ENCODE measurements around the gene RFC4.
A peak's percentile ranks its signal among the peaks of the same experiment; 100 is the strongest.

The RFC4 gene

GRCh38 chr3:186759231-186759930, 46.9 kb downstream of the RFC4 start:
- Histone ChIP-seq H2AFZ (ENCODE audit: low read length) (no peak overlapping the region), H3K4me3 (ENCODE audit: low read length in 2 of 2) (no peak overlapping the region), H3K4me2 (ENCODE audit: insufficient read depth, low read length, poor library complexity, severe bottlenecking) (no peak overlapping the region), H3K4me1 (ENCODE audit: control insufficient read depth in 2 of 2, insufficient read depth in 1 of 2, low read depth in 1 of 2, low read length in 2 of 2) (peaks cover 0 to 6% of the 10 kb centered on the region in 2 donors), H2BK12ac (ENCODE audit: low read length) (no peak overlapping the region), H2BK15ac (ENCODE audit: low read length) (no peak overlapping the region), H3K36me3 (replicated peaks in 1 of 2; ENCODE audit: control insufficient read depth in 2 of 2, insufficient read depth in 2 of 2, low read length in 2 of 2) (no peaks in the 10 kb centered on the region), H2AK5ac (ENCODE audit: low read depth, low read length) (no peak overlapping the region), H3K79me1 (ENCODE audit: low read depth, low read length) (no peaks in the 10 kb centered on the region), H3K9me3 (replicated peaks in 1 of 2; ENCODE audit: control insufficient read depth in 2 of 2, insufficient read depth in 1 of 2, low read depth in 1 of 2, low read length in 2 of 2) (no peaks in the 10 kb centered on the region), H2BK120ac (ENCODE audit: low read depth, low read length) (no peak overlapping the region), H4K91ac (ENCODE audit: low read depth, low read length, poor library complexity) (no peak overlapping the region), H3K9ac (ENCODE audit: low read depth, low read length, poor library complexity) (no peak overlapping the region), H3K27ac (replicated peaks; ENCODE audit: low read length) (no peak overlapping the region), H4K8ac (ENCODE audit: low read depth, low read length) (no peak overlapping the region), H3K27me3 (ENCODE audit: control insufficient read depth in 3 of 3, insufficient read depth in 3 of 3, low read depth in 1 of 3, low read length in 3 of 3) (peaks cover 0 to 17% (median 0%) of the 10 kb centered on the region in 3 experiments), H3K18ac (ENCODE audit: low read length) (no peak overlapping the region), H3K14ac (ENCODE audit: low read length) (peak overlapping the region; percentile 71), H3K4ac (ENCODE audit: low read length) (no peak overlapping the region), H2BK5ac (ENCODE audit: low read length) (no peak overlapping the region), H3K23ac (ENCODE audit: low read depth, low read length, poor library complexity) (no peak overlapping the region)
- no peak for DNase-seq (ENCODE audit: low spot score)
- WGBS, 2 donors (ENCODE audit: extremely low coverage in 2 of 2, insufficient read length in 2 of 2, insufficient replicate concordance in 1 of 2), result no CpG with 5 or more reads among the region's 11 CpGs

GRCh38 chr3:186757686-186758220, 48.5 kb downstream of the RFC4 start:
- Histone ChIP-seq H4K8ac (ENCODE audit: low read depth, low read length) (no peak overlapping the region), H2BK12ac (ENCODE audit: low read length) (no peak overlapping the region), H2BK5ac (ENCODE audit: low read length) (no peak overlapping the region), H4K91ac (ENCODE audit: low read depth, low read length, poor library complexity) (no peak overlapping the region), H3K4me3 (ENCODE audit: low read length in 2 of 2) (no peak overlapping the region), H3K27me3 (ENCODE audit: control insufficient read depth in 3 of 3, insufficient read depth in 3 of 3, low read depth in 1 of 3, low read length in 3 of 3) (peaks cover 0 to 11% (median 0%) of the 10 kb centered on the region in 3 experiments), H3K4me2 (ENCODE audit: insufficient read depth, low read length, poor library complexity, severe bottlenecking) (no peak overlapping the region), H3K9me3 (replicated peaks in 1 of 2; ENCODE audit: control insufficient read depth in 2 of 2, insufficient read depth in 1 of 2, low read depth in 1 of 2, low read length in 2 of 2) (no peaks in the 10 kb centered on the region), H3K4ac (ENCODE audit: low read length) (no peak overlapping the region), H3K79me1 (ENCODE audit: low read depth, low read length) (no peaks in the 10 kb centered on the region), H3K23ac (ENCODE audit: low read depth, low read length, poor library complexity) (no peak overlapping the region), H3K18ac (ENCODE audit: low read length) (no peak overlapping the region), H3K9ac (ENCODE audit: low read depth, low read length, poor library complexity) (no peak overlapping the region), H2AFZ (ENCODE audit: low read length) (no peak overlapping the region), H3K27ac (replicated peaks; ENCODE audit: low read length) (no peak overlapping the region), H2BK15ac (ENCODE audit: low read length) (no peak overlapping the region), H2BK120ac (ENCODE audit: low read depth, low read length) (no peak overlapping the region), H3K4me1 (ENCODE audit: control insufficient read depth in 2 of 2, insufficient read depth in 1 of 2, low read depth in 1 of 2, low read length in 2 of 2) (peaks cover 0 to 6% of the 10 kb centered on the region in 2 donors), H3K36me3 (replicated peaks in 1 of 2; ENCODE audit: control insufficient read depth in 2 of 2, insufficient read depth in 2 of 2, low read length in 2 of 2) (no peaks in the 10 kb centered on the region), H3K14ac (ENCODE audit: low read length) (no peak overlapping the region), H2AK5ac (ENCODE audit: low read depth, low read length) (no peak overlapping the region)
- WGBS, 2 donors (ENCODE audit: extremely low coverage in 2 of 2, insufficient read length in 2 of 2, insufficient replicate concordance in 1 of 2), result no CpG with 5 or more reads among the region's 8 CpGs
- DNase-seq (ENCODE audit: low spot score), result no peak

- Histone ChIP-seq H2BK12ac (ENCODE audit: low read length) (no peak overlapping the region), H3K27me3 (ENCODE audit: control insufficient read depth in 3 of 3, insufficient read depth in 3 of 3, low read depth in 1 of 3, low read length in 3 of 3) (peaks cover 0 to 11% (median 0%) of the 10 kb centered on the region in 3 experiments)
- no CpG with 5 or more reads among the region's 8 CpGs for WGBS, 2 donors (ENCODE audit: extremely low coverage in 2 of 2, insufficient read length in 2 of 2, insufficient replicate concordance in 1 of 2)
Observed at GRCh38 chr3:186757214-186757613, 49.1 kb downstream of the RFC4 start.

GRCh38 chr3:186754871-186755270, 51.4 kb downstream of the RFC4 start:
- no peak overlapping the region for H2BK5ac ChIP-seq (ENCODE audit: low read length)
- H2AFZ ChIP-seq (ENCODE audit: low read length), result no peak overlapping the region
- no peaks in the 10 kb centered on the region for H3K79me1 ChIP-seq (ENCODE audit: low read depth, low read length)
- no peak overlapping the region for H3K4me2 ChIP-seq (ENCODE audit: insufficient read depth, low read length, poor library complexity, severe bottlenecking)
- peaks cover 0 to 6% of the 10 kb centered on the region in 2 donors for H3K4me1 ChIP-seq (ENCODE audit: control insufficient read depth in 2 of 2, insufficient read depth in 1 of 2, low read depth in 1 of 2, low read length in 2 of 2)
- DNase-seq (ENCODE audit: low spot score), result no peak
- no peaks in the 10 kb centered on the region for H3K9me3 ChIP-seq (replicated peaks in 1 of 2; ENCODE audit: control insufficient read depth in 2 of 2, insufficient read depth in 1 of 2, low read depth in 1 of 2, low read length in 2 of 2)
- no peak overlapping the region for H2BK15ac ChIP-seq (ENCODE audit: low read length)
- no peak overlapping the region for H3K9ac ChIP-seq (ENCODE audit: low read depth, low read length, poor library complexity)
- no peak overlapping the region for H3K14ac ChIP-seq (ENCODE audit: low read length)
- no peak overlapping the region for H2AK5ac ChIP-seq (ENCODE audit: low read depth, low read length)
- no peak overlapping the region for H2BK120ac ChIP-seq (ENCODE audit: low read depth, low read length)
- H3K27me3 ChIP-seq (ENCODE audit: control insufficient read depth in 3 of 3, insufficient read depth in 3 of 3, low read depth in 1 of 3, low read length in 3 of 3), result peaks cover 0 to 11% (median 0%) of the 10 kb centered on the region in 3 experiments
- H3K27ac ChIP-seq (replicated peaks; ENCODE audit: low read length), result no peak overlapping the region
- no peak overlapping the region for H4K8ac ChIP-seq (ENCODE audit: low read depth, low read length)
- no peak overlapping the region for H3K4me3 ChIP-seq (ENCODE audit: low read length in 2 of 2)
- no peak overlapping the region for H4K91ac ChIP-seq (ENCODE audit: low read depth, low read length, poor library complexity)
- H3K4ac ChIP-seq (ENCODE audit: low read length), result no peak overlapping the region
- H3K18ac ChIP-seq (ENCODE audit: low read length), result no peak overlapping the region
- WGBS, 2 donors (ENCODE audit: extremely low coverage in 2 of 2, insufficient read length in 2 of 2, insufficient replicate concordance in 1 of 2), result no CpG with 5 or more reads among the region's 5 CpGs
- H3K36me3 ChIP-seq (replicated peaks in 1 of 2; ENCODE audit: control insufficient read depth in 2 of 2, insufficient read depth in 2 of 2, low read length in 2 of 2), result no peaks in the 10 kb centered on the region
- H2BK12ac ChIP-seq (ENCODE audit: low read length), result no peak overlapping the region
- no peak overlapping the region for H3K23ac ChIP-seq (ENCODE audit: low read depth, low read length, poor library complexity)

More at GRCh38 chr3:186757214-186757613, 49.1 kb downstream of the RFC4 start:
- no peak overlapping the region for H3K18ac ChIP-seq (ENCODE audit: low read length)
- no peaks in the 10 kb centered on the region for H3K79me1 ChIP-seq (ENCODE audit: low read depth, low read length)
- no peak overlapping the region for H2BK5ac ChIP-seq (ENCODE audit: low read length)
- H2AFZ ChIP-seq (ENCODE audit: low read length), result no peak overlapping the region
- H3K4me3 ChIP-seq (ENCODE audit: low read length in 2 of 2), result no peak overlapping the region
- no peak overlapping the region for H3K4me2 ChIP-seq (ENCODE audit: insufficient read depth, low read length, poor library complexity, severe bottlenecking)
- no peak overlapping the region for H4K8ac ChIP-seq (ENCODE audit: low read depth, low read length)
- H3K4ac ChIP-seq (ENCODE audit: low read length), result no peak overlapping the region
- no peaks in the 10 kb centered on the region for H3K9me3 ChIP-seq (replicated peaks in 1 of 2; ENCODE audit: control insufficient read depth in 2 of 2, insufficient read depth in 1 of 2, low read depth in 1 of 2, low read length in 2 of 2)
- DNase-seq (ENCODE audit: low spot score), result no peak
- H3K36me3 ChIP-seq (replicated peaks in 1 of 2; ENCODE audit: control insufficient read depth in 2 of 2, insufficient read depth in 2 of 2, low read length in 2 of 2), result no peaks in the 10 kb centered on the region
- H3K14ac ChIP-seq (ENCODE audit: low read length), result no peak overlapping the region
- peaks cover 0 to 6% of the 10 kb centered on the region in 2 donors for H3K4me1 ChIP-seq (ENCODE audit: control insufficient read depth in 2 of 2, insufficient read depth in 1 of 2, low read depth in 1 of 2, low read length in 2 of 2)
- H2BK15ac ChIP-seq (ENCODE audit: low read length), result no peak overlapping the region
- H2BK120ac ChIP-seq (ENCODE audit: low read depth, low read length), result no peak overlapping the region
- no peak overlapping the region for H3K27ac ChIP-seq (replicated peaks; ENCODE audit: low read length)
- H3K9ac ChIP-seq (ENCODE audit: low read depth, low read length, poor library complexity), result no peak overlapping the region
- no peak overlapping the region for H3K23ac ChIP-seq (ENCODE audit: low read depth, low read length, poor library complexity)
- no peak overlapping the region for H4K91ac ChIP-seq (ENCODE audit: low read depth, low read length, poor library complexity)
- no peak overlapping the region for H2AK5ac ChIP-seq (ENCODE audit: low read depth, low read length)
